GM23248 (cell line): ENCODE measurements around the gene TRABD.

ENCODE experiments used
- EZH2 ChIP-seq: fragments of 200-600 bp; sonication (generic); IDR thresholded peaks from 2 replicates; pipeline ENCODE4 v1.6.1; 2018; ENCODE audit warnings: antibody characterized with exemption, mild to moderate bottlenecking; ENCODE audit not compliant: insufficient read depth, poor library complexity, severe bottlenecking
- EZH2phosphoT487 ChIP-seq: fragments of 200-600 bp; sonication (generic); IDR thresholded peaks from 2 replicates; pipeline ENCODE4 v1.6.1; 2018; ENCODE audit warnings: antibody characterized with exemption, moderate library complexity, mild to moderate bottlenecking, low read depth; ENCODE audit not compliant: insufficient read depth

DNA sequence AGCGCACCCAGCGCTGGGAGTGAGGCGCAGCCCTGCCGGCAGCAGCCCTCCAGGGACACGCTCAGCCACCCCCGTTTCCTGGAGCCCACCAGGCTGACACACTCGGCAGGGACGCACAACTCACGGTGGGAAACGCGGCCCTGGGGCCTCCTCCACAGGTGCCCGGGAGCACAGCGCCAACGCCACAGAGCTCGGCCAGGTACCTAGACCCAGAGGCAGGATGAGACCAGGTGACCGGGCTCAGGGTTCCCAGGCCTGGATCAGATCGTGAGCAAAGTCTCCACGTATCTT, 41.1 kb downstream of the TRABD start:
- no peak for TF ChIP-seq EZH2phosphoT487
- TF ChIP-seq EZH2, result no peak
